ENCODE data around the gene MAP3K14. TPM values are rescaled to one million over a fixed set of nuclear protein-coding genes. Genes with fewer than 3 reads are reported as not detected.

MAP3K14 gene
- total RNA-seq, 1 experiment from 2014 or later: 16.8 TPM

DNA sequence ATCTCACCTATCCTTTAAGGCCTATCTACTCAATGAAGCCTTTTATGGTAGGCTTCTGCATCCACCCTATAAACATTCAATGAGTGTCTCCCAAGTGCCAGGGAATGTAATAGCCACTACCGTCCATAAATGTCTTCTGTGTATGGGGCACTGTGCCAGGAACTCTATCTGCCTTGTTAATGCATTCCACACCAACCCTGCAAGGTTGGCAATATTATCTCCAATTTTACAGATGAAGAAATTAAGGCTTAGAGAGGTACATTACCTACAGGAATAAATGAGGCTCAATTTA is 20.0 kb downstream of the MAP3K14 start:
- peaks cover 95% of the 10 kb centered on the region for H3K79me2 ChIP-seq (ENCODE audit: low read length)
- ATAC-seq: peak; percentile 2; the same call in 1 of the 2 replicates
- H3K4me3 ChIP-seq (ENCODE audit: low read length): no peak overlapping the region
- H3K36me3 ChIP-seq (ENCODE audit: low read depth, low read length): peaks cover 14% of the 10 kb centered on the region; the same call in 1 of the 2 replicates
- H4K20me1 ChIP-seq (ENCODE audit: low read length): peaks cover 10% of the 10 kb centered on the region
- no peaks in the 10 kb centered on the region for H3K9me3 ChIP-seq (ENCODE audit: low read length)
- intact Hi-C loops (cut with micrococcal nuclease): no loop called here
- no peaks in the 10 kb centered on the region for H3K27me3 ChIP-seq (ENCODE audit: low read length)
- TF ChIP-seq, protein P1, sequence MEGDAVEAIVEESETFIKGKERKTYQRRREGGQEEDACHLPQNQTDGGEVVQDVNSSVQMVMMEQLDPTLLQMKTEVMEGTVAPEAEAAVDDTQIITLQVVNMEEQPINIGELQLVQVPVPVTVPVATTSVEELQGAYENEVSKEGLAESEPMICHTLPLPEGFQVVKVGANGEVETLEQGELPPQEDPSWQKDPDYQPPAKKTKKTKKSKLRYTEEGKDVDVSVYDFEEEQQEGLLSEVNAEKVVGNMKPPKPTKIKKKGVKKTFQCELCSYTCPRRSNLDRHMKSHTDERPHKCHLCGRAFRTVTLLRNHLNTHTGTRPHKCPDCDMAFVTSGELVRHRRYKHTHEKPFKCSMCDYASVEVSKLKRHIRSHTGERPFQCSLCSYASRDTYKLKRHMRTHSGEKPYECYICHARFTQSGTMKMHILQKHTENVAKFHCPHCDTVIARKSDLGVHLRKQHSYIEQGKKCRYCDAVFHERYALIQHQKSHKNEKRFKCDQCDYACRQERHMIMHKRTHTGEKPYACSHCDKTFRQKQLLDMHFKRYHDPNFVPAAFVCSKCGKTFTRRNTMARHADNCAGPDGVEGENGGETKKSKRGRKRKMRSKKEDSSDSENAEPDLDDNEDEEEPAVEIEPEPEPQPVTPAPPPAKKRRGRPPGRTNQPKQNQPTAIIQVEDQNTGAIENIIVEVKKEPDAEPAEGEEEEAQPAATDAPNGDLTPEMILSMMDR (conservative IDR thresholded peaks at IDR 0.05; ENCODE audit: low read depth, low read length): no peak
- TF ChIP-seq EZH2phosphoT487 (IDR thresholded peaks at IDR 0.05; ENCODE audit: borderline replicate concordance, low read length): no peak
- TF ChIP-seq EZH2 (IDR thresholded peaks at IDR 0.05; ENCODE audit: low read length, unreplicated experiment): no peak
- H3K9me2 ChIP-seq (replicated peaks; ENCODE audit: low read length): no peaks in the 10 kb centered on the region
- peaks cover 66% of the 10 kb centered on the region for H3K4me1 ChIP-seq (ENCODE audit: insufficient read depth, low read length)
- H2AFZ ChIP-seq (ENCODE audit: low read length): no peak overlapping the region
- DNase-seq: peak; percentile 48
- BruUV-seq (replicated peaks): no TSS peak
- CTCF ChIA-PET: no interaction called here
- no peak overlapping the region for H3K9ac ChIP-seq (ENCODE audit: low read length)
- H3F3A ChIP-seq (ENCODE audit: low read length, unreplicated experiment): peaks cover 17% of the 10 kb centered on the region
- peak overlapping the region; percentile 72; the same call in 1 of the 2 replicates for H3K27ac ChIP-seq (ENCODE audit: low read length)
- POLR2A ChIA-PET (ENCODE audit: unreplicated experiment): no interaction called here
- H3K4me2 ChIP-seq (ENCODE audit: low read length): peak overlapping the region; percentile 57

DNA sequence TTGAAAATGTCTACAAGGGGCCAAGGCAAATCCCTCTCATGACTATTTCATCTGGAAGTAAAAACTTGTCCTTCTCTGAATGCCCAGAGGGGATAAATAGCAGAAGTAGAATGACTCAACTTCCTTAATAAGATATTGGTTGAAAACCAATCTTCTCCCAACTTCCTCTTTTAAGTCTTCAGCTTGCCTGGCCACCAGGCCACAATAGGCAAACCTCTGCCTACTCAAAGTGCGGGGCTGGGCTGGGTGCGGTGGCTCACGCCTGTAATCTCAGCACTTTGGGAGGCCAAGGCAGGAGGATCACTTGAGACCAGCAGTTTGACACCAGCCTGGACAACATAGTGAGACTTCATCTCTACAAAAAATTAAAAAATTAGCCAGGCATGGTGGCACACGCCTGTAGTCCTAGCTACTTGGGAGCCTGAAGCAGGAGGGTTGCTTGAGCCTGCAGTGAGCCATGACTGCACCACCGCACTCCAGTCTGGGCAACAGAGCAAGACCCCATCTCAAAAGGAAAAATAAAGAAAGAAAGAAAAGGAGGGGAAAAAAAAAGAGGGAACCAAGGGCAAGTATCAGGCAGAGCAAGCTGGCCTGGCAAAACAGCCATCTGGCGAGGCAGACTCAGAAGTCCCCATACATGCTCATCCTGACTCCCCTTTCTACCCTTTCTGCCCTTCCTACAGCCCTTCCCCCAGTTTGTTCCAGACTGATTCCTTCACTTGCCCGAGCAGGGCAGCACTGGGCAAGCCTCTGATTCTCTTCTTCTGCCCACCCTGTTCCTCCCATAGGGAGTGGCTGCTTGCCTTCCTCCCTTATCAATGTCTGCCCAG is 20.6 kb downstream of the MAP3K14 start:
- no TSS peak for BruUV-seq (replicated peaks)
- Histone ChIP-seq H3K27me3 (ENCODE audit: low read length) (no peaks in the 10 kb centered on the region), H3K4me3 (ENCODE audit: low read length) (no peak overlapping the region), H3K9me3 (ENCODE audit: low read length) (no peaks in the 10 kb centered on the region), H4K20me1 (ENCODE audit: low read length) (peaks cover 15% of the 10 kb centered on the region), H3K9ac (ENCODE audit: low read length) (no peak overlapping the region; the same call in 1 of the 2 replicates), H3K9me2 (replicated peaks; ENCODE audit: low read length) (no peaks in the 10 kb centered on the region), H3F3A (ENCODE audit: low read length, unreplicated experiment) (peaks cover 17% of the 10 kb centered on the region), H3K4me2 (ENCODE audit: low read length) (peak overlapping the region; percentile 57), H3K4me1 (ENCODE audit: insufficient read depth, low read length) (peaks cover 66% of the 10 kb centered on the region), H3K79me2 (ENCODE audit: low read length) (peaks cover 95% of the 10 kb centered on the region), H3K27ac (ENCODE audit: low read length) (peak overlapping the region; percentile 72), H3K36me3 (ENCODE audit: low read depth, low read length) (peaks cover 18% of the 10 kb centered on the region; the same call in 1 of the 2 replicates), H2AFZ (ENCODE audit: low read length) (no peak overlapping the region)
- TF ChIP-seq, protein P1 (conservative IDR thresholded peaks at IDR 0.05; ENCODE audit: low read depth, low read length): no peak
- TF ChIP-seq EZH2phosphoT487 (IDR thresholded peaks at IDR 0.05; ENCODE audit: borderline replicate concordance, low read length): no peak
- no peak for TF ChIP-seq EZH2 (IDR thresholded peaks at IDR 0.05; ENCODE audit: low read length, unreplicated experiment)
- peak; percentile 33 for ATAC-seq
- intact Hi-C loops (cut with micrococcal nuclease): no loop called here
- ChIA-PET POLR2A (ENCODE audit: unreplicated experiment) (interaction anchor here (0.6 kb wide), 1 partner anchor 69 kb away, joined by 20 read pairs; no protein-coding TSS in a partner anchor), CTCF (interaction anchor here (0.6 to 0.7 kb wide), 2 partner anchors 62 to 187 kb away, joined by 3 to 4 read pairs; no protein-coding TSS in a partner anchor)
- peak; percentile 91 for DNase-seq
